ENCODE results near the gene DOC2B. TPM values are rescaled to one million over a fixed set of nuclear protein-coding genes. Genes with fewer than 3 reads are reported as not detected.

Gene DOC2B
- polyA plus RNA-seq, 1 experiment = not detected

- Histone ChIP-seq H3K36me3 (ENCODE audit: control insufficient read depth, insufficient read depth, low read length) (no peaks in the 10 kb centered on the region), H3K4me3 (ENCODE audit: low read depth, low read length) (no peak overlapping the region), H3K27me3 (ENCODE audit: control insufficient read depth, insufficient read depth, low read length) (0 out of 2 replicates have a peak, but pooled peaks cover 2% of the 10 kb centered on the region)
- ChIA-PET CTCF (interaction anchor here (1.2 to 1.4 kb wide), 2 partner anchors 14 kb away, joined by 3 to 4 read pairs; no protein-coding TSS in a partner anchor), POLR2A (no interaction called here)
- TF ChIP-seq, protein P1, sequence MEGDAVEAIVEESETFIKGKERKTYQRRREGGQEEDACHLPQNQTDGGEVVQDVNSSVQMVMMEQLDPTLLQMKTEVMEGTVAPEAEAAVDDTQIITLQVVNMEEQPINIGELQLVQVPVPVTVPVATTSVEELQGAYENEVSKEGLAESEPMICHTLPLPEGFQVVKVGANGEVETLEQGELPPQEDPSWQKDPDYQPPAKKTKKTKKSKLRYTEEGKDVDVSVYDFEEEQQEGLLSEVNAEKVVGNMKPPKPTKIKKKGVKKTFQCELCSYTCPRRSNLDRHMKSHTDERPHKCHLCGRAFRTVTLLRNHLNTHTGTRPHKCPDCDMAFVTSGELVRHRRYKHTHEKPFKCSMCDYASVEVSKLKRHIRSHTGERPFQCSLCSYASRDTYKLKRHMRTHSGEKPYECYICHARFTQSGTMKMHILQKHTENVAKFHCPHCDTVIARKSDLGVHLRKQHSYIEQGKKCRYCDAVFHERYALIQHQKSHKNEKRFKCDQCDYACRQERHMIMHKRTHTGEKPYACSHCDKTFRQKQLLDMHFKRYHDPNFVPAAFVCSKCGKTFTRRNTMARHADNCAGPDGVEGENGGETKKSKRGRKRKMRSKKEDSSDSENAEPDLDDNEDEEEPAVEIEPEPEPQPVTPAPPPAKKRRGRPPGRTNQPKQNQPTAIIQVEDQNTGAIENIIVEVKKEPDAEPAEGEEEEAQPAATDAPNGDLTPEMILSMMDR (IDR thresholded peaks at IDR 0.05; ENCODE audit: insufficient read depth, low read depth, low read length) = no peak
- DNase-seq (ENCODE audit: low read depth) = no peak
These were observed 33.4 kb downstream of the DOC2B start for GRCh38 chr17:147796-148740.

DNA sequence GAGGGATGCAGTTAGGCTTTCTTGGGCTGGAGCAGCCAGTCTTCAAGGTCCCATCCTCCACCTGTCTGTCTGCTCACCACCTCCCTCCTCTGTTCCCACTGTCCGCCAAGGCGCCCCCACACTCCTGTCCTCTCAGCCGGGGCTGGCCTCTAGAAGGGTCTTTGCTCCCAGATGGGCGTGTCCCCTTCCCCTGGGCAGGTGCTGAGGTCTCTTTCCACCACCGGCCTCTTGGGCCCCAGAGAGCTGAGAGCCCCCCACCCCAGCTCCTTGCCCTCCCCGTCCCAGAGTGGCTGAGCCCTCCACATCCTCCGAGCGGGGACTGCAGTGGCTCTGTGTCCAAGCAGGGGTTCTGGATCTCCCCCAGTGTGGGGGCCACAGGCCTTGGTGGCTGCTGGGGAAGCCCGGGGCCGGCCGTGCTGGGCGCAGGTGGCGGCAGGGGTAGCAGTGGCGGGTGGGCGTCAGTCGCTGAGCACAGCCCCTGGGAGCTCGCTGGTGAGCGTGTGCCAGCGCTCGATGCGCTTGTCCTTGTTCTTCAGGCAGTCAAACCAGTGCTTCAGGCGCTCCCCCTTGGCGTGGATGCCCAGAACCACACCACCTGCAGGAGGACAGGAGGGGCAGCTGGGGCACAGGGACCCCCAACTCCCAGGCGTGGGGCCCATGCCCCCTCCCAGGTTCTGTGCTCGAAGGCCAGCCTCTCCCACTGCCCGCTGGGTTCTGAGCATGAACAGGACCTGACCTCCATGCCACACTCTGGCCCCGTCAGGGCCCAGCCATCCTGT lies 34.3 kb downstream of the DOC2B start:
- no peak overlapping the region for H3K4me3 ChIP-seq (ENCODE audit: low read depth, low read length)
- no peak for DNase-seq (ENCODE audit: low read depth)
- H3K36me3 ChIP-seq (ENCODE audit: control insufficient read depth, insufficient read depth, low read length) = no peaks in the 10 kb centered on the region
- ChIA-PET CTCF (interaction anchor here (1.4 kb wide), 2 partner anchors 15 to 248 kb away, joined by 3 read pairs; no protein-coding TSS in a partner anchor), POLR2A (no interaction called here)
- H3K27me3 ChIP-seq (ENCODE audit: control insufficient read depth, insufficient read depth, low read length) = 0 out of 2 replicates have a peak, but pooled peaks cover 2% of the 10 kb centered on the region
- TF ChIP-seq, protein P1 (IDR thresholded peaks at IDR 0.05; ENCODE audit: insufficient read depth, low read depth, low read length) = no peak

DNA sequence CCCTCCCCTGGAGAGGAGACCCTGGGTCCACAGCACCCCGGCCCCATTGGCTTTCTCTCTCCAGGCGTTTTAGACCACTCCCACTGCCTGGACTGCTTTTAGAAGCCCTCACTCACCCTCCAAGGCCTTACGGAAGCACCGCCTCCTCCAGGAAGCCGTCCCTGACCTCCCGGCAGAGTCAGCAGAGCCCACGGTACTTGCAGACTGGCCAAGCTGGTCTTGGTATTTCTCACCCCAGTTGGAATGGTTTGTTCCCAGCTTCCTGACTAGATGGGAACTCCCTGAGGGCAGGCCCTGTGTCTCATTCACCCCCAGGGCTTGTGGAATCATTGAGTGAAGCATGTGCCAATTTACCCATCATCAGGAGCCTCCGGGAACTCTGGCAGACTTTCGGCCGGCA lies 34.9 kb downstream of the DOC2B start:
- H3K27me3 ChIP-seq (ENCODE audit: control insufficient read depth, insufficient read depth, low read length) = 0 out of 2 replicates have a peak, but pooled peaks cover 2% of the 10 kb centered on the region
- ChIA-PET CTCF (interaction anchor here (1.0 to 1.4 kb wide), 3 partner anchors 16 to 553 kb away, joined by 3 to 4 read pairs (median 3); no protein-coding TSS in a partner anchor), POLR2A (no interaction called here)
- DNase-seq (ENCODE audit: low read depth) = no peak
- H3K4me3 ChIP-seq (ENCODE audit: low read depth, low read length) = no peak overlapping the region
- H3K36me3 ChIP-seq (ENCODE audit: control insufficient read depth, insufficient read depth, low read length) = no peaks in the 10 kb centered on the region
- TF ChIP-seq, protein P1 (IDR thresholded peaks at IDR 0.05; ENCODE audit: insufficient read depth, low read depth, low read length) = no peak

- Histone ChIP-seq H3K36me3 (ENCODE audit: control insufficient read depth, insufficient read depth, low read length) (no peaks in the 10 kb centered on the region), H3K27me3 (ENCODE audit: control insufficient read depth, insufficient read depth, low read length) (0 out of 2 replicates have a peak, but pooled peaks cover 2% of the 10 kb centered on the region), H3K4me3 (ENCODE audit: low read depth, low read length) (no peak overlapping the region)
- POLR2A ChIA-PET = no interaction called here
- TF ChIP-seq, protein P1 (IDR thresholded peaks at IDR 0.05; ENCODE audit: insufficient read depth, low read depth, low read length) = no peak
- CTCF ChIA-PET = interaction anchor here (1.0 to 1.7 kb wide), 3 partner anchors 240 to 554 kb away, joined by 3 to 11 read pairs (median 4); no protein-coding TSS in a partner anchor
- no peak for DNase-seq (ENCODE audit: low read depth)
These were observed 35.5 kb downstream of the DOC2B start for GRCh38 chr17:145671-146541.
